Panc1 (cell line): Measurements from ENCODE around the gene INTS13. TPM values are rescaled to one million over a fixed set of nuclear protein-coding genes. Genes with fewer than 3 reads are reported as not detected.

Source experiments
- ATAC-seq: fragments of 200-7000 bp; cut with Tn5 transposase; 2 replicates; pipeline ENCODE4 v1.9.1; 2020; ENCODE audit warnings: mild to moderate bottlenecking, moderate library complexity
- BruUV-seq: library from RNA; stranded (reverse); fragments of 400-500 nt; replicated peaks from 2 replicates; lab custom pipeline; 2021; lab: Mats Ljungman, UMichigan
- CTCF ChIA-PET: fragments of 300-600 bp; sonication (Branson Sonifier 250); formaldehyde crosslinking; loops from one replicate; lab custom pipeline; 2022; ENCODE audit warnings: antibody characterized with exemption; lab: Charles Lee
- POLR2A ChIA-PET: fragments of 300-600 bp; sonication (Branson Sonifier 250); formaldehyde crosslinking; loops from one replicate; lab custom pipeline; 2022; ENCODE audit warnings: antibody characterized with exemption; lab: Charles Lee
- DNase-seq: peaks from one replicate; pipeline ENCODE4 v3.0.0-alpha.2; 2010; ENCODE audit warnings: low read depth, low spot score
- H3K27ac ChIP-seq: 2 replicates; pipeline ENCODE4 v1.5.1; 2011; ENCODE audit warnings: mild to moderate bottlenecking, low read length, inconsistent platforms
- H3K27me3 ChIP-seq: fragments of 200-500 bp; sonication (Bioruptor generic); 2 replicates; pipeline ENCODE4 v1.6.0; 2014; ENCODE audit warnings: low read length, inconsistent platforms; ENCODE audit not compliant: control insufficient read depth, insufficient read depth
- H3K36me3 ChIP-seq: fragments of 200-500 bp; sonication (Bioruptor generic); 2 replicates; pipeline ENCODE4 v1.5.1; 2014; ENCODE audit warnings: inconsistent platforms, mild to moderate bottlenecking, low read length, moderate library complexity; ENCODE audit not compliant: control insufficient read depth, insufficient read depth
- H3K4me1 ChIP-seq: 2 replicates; pipeline ENCODE4 v1.5.1; 2011; ENCODE audit warnings: inconsistent platforms, mild to moderate bottlenecking, low read length, moderate library complexity; ENCODE audit not compliant: control insufficient read depth, insufficient read depth
- H3K4me3 ChIP-seq, 2 experiments: 2 replicates each; pipeline ENCODE4 v1.5.1; 2011 to 2012; ENCODE audit warnings: low read depth in 2 of 2, low read length in 2 of 2, mild to moderate bottlenecking in 2 of 2, inconsistent platforms in 1 of 2, moderate library complexity in 1 of 2
- H3K9me3 ChIP-seq: fragments of 200-500 bp; sonication (Bioruptor generic); 2 replicates; pipeline ENCODE4 v1.5.1; 2014; ENCODE audit warnings: low read depth, mild to moderate bottlenecking, inconsistent platforms, low read length, moderate library complexity; ENCODE audit not compliant: control insufficient read depth, insufficient read depth
- CTCF ChIP-seq: fragments of 450-650 bp; IDR thresholded peaks from 2 replicates; pipeline ENCODE4 v1.5.1; 2017; ENCODE audit warnings: mild to moderate bottlenecking
- POLR2AphosphoS5 ChIP-seq: IDR thresholded peaks from 2 replicates; pipeline ENCODE4 v1.6.1; 2012; ENCODE audit warnings: mild to moderate bottlenecking, low read depth, low read length, moderate library complexity
- REST ChIP-seq, 2 experiments: IDR thresholded peaks; 2 replicates each; pipeline ENCODE4 v1.6.1; 2011 to 2012; ENCODE audit warnings: low read depth in 2 of 2, control low read depth in 1 of 2, low read length in 1 of 2, mild to moderate bottlenecking in 1 of 2, moderate library complexity in 1 of 2; ENCODE audit not compliant: insufficient read depth in 1 of 2
- SIN3A ChIP-seq: IDR thresholded peaks from 2 replicates; pipeline ENCODE4 v1.6.1; 2012; ENCODE audit warnings: low read depth, mild to moderate bottlenecking, low read length, moderate library complexity, borderline replicate concordance; ENCODE audit not compliant: insufficient read depth
- TCF7L2 ChIP-seq: IDR thresholded peaks from 2 replicates; pipeline ENCODE4 v1.6.1; 2011; ENCODE audit warnings: mild to moderate bottlenecking, low read depth, low read length, inconsistent platforms
- in situ Hi-C: cut with HindIII; loops from 2 replicates; pipeline ENCODE4 v1.10.0; 2016; ENCODE audit warnings: low sequenced_read_pairs, low pct_unique_long_range_greater_than_20kb
- intact Hi-C: fragments of 100-400 bp; cut with micrococcal nuclease; formaldehyde crosslinking; loops from one replicate; pipeline ENCODE4 v1.10.0; 2022; ENCODE audit not compliant: unreplicated experiment
- total RNA-seq: library from RNA; stranded (reverse); gene quantifications from one replicate; pipeline ENCODE4 v1.2.1, GENCODE V29; 2021; ENCODE audit not compliant: unreplicated experiment

INTS13 gene
- total RNA-seq, 1 experiment from 2014 or later = 55.9 TPM

DNA sequence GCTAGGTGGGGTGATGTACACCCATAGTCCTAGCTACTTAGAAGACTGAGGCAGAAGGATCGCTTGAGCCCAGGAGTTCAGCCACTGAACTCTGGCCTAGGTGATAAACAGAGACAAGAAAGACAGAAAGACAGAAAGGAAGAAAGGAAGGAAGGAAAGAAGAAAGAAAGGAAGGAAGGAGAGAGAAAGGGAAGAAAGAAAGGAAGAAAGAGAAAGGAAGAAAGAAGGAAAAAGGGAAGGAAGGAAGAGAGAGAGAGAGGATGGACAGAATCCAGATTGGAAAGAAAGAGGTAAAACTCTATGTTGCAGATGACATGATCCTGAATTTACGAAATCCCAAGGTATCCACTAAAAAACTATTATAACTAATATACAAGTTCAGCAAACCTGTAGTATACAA is 8.2 kb downstream of the INTS13 start:
- ChIA-PET POLR2A (no interaction called here), CTCF (no interaction called here)
- no TSS peak for BruUV-seq
- Histone ChIP-seq H3K27ac (no peak overlapping the region), H3K4me1 (peaks cover under 1% of the 10 kb centered on the region; the same call in 1 of the 2 replicates), H3K9me3 (no peaks in the 10 kb centered on the region), H3K27me3 (no peaks in the 10 kb centered on the region), H3K36me3 (peaks cover 49% of the 10 kb centered on the region), H3K4me3 (no peak overlapping the region)
- no peak for ATAC-seq
- TF ChIP-seq SIN3A (no peak), TCF7L2 (no peak), REST (IDR thresholded peaks at IDR 0.05; ENCODE audit: insufficient read depth in 1 of 2, low read depth in 2 of 2, low read length in 1 of 2) (no peak), POLR2AphosphoS5 (no peak), CTCF (no peak)
- in situ Hi-C loops (no loop called here), intact Hi-C loops (loop anchor here (10.0 kb wide), 1 partner anchor 75 kb away; no protein-coding TSS in a partner anchor)
- DNase-seq = no peak

- Histone ChIP-seq H3K9me3 (no peaks in the 10 kb centered on the region), H3K27me3 (no peaks in the 10 kb centered on the region), H3K4me3 (no peak overlapping the region), H3K4me1 (no peaks in the 10 kb centered on the region), H3K36me3 (peaks cover 57% of the 10 kb centered on the region), H3K27ac (no peak overlapping the region)
- ChIA-PET POLR2A (no interaction called here), CTCF (no interaction called here)
- TF ChIP-seq SIN3A (no peak), POLR2AphosphoS5 (no peak), TCF7L2 (no peak), CTCF (no peak), REST (IDR thresholded peaks at IDR 0.05; ENCODE audit: insufficient read depth in 1 of 2, low read depth in 2 of 2, low read length in 1 of 2) (no peak)
- no peak for DNase-seq
- intact Hi-C loops = loop anchor here (10.0 kb wide), 1 partner anchor 74 kb away; no protein-coding TSS in a partner anchor
- BruUV-seq = no TSS peak
- in situ Hi-C loops = no loop called here
- no peak for ATAC-seq
Measured at GRCh38 chr12:26928661-26929060, 9.1 kb downstream of the INTS13 start.
